Sigmoid colon (tissue), 4 donors: ENCODE measurements around the gene AHSP.

Experiments used
- EP300 ChIP-seq, 4 donors: sonication (generic); formaldehyde crosslinking; IDR thresholded peaks; one replicate each; pipeline ENCODE4 v1.6.1; 2017; ENCODE audit warnings: antibody characterized with exemption in 4 of 4
- TF ChIP-seq, protein P1 (sequence below), 4 experiments: fragments of 450-650 bp in 3 of 4; fragments of 200-600 bp in 1 of 4; IDR thresholded peaks; one replicate each; pipeline ENCODE4 v1.5.1; 2016 to 2019; ENCODE audit warnings: antibody characterized with exemption in 4 of 4, mild to moderate bottlenecking in 3 of 4, moderate library complexity in 2 of 4

- TF ChIP-seq EP300 (IDR thresholded peaks at IDR 0.05) = no peak
- TF ChIP-seq, protein P1, sequence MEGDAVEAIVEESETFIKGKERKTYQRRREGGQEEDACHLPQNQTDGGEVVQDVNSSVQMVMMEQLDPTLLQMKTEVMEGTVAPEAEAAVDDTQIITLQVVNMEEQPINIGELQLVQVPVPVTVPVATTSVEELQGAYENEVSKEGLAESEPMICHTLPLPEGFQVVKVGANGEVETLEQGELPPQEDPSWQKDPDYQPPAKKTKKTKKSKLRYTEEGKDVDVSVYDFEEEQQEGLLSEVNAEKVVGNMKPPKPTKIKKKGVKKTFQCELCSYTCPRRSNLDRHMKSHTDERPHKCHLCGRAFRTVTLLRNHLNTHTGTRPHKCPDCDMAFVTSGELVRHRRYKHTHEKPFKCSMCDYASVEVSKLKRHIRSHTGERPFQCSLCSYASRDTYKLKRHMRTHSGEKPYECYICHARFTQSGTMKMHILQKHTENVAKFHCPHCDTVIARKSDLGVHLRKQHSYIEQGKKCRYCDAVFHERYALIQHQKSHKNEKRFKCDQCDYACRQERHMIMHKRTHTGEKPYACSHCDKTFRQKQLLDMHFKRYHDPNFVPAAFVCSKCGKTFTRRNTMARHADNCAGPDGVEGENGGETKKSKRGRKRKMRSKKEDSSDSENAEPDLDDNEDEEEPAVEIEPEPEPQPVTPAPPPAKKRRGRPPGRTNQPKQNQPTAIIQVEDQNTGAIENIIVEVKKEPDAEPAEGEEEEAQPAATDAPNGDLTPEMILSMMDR (IDR thresholded peaks at IDR 0.05) = no peak
Measured at GRCh38 chr16:31519759-31520431, 7.8 kb upstream of the AHSP start.
